Neural cell (in vitro differentiated cells): Measurements from ENCODE around the gene GJC3. TPM values are rescaled to one million over a fixed set of nuclear protein-coding genes. Genes with fewer than 3 reads are reported as not detected.
"Not testable (repeated sequence)": the region's sequence is repeated elsewhere in the genome, so short reads cannot be mapped to it uniquely, and the experiment has no call there.

Source experiments
- H2AFZ ChIP-seq: fragments of 200-600, 300-800 bp; sonication (generic), shearing (Covaris generic); 2 replicates; pipeline ENCODE4 v1.6.0; 2014; ENCODE audit warnings: low read depth, mild to moderate bottlenecking, antibody characterized with exemption, low read length, moderate library complexity
- H3F3A ChIP-seq: fragments of 200-600 bp; shearing (Covaris generic); 2 replicates; pipeline ENCODE4 v1.6.1; 2016; ENCODE audit warnings: mild to moderate bottlenecking, moderate library complexity, mixed read lengths, antibody characterized with exemption, low read length; ENCODE audit not compliant: insufficient read depth, poor library complexity, severe bottlenecking
- H3K27ac ChIP-seq: fragments of 200-600, 300-800 bp; sonication (generic), shearing (Covaris generic); 2 replicates; pipeline ENCODE4 v1.5.1; 2014; ENCODE audit warnings: mild to moderate bottlenecking, low read length, moderate library complexity
- H3K27me3 ChIP-seq: fragments of 300-800, 200-600 bp; sonication (generic), shearing (Covaris generic); 2 replicates; pipeline ENCODE4 v1.6.0; 2014; ENCODE audit warnings: mild to moderate bottlenecking, low read depth, low read length, moderate library complexity; ENCODE audit not compliant: insufficient read depth
- H3K36me3 ChIP-seq: fragments of 300-800, 200-600 bp; sonication (generic), shearing (Covaris generic); 2 replicates; pipeline ENCODE4 v1.5.1; 2014; ENCODE audit warnings: mild to moderate bottlenecking, antibody characterized with exemption, low read length, moderate library complexity; ENCODE audit not compliant: insufficient read depth
- H3K4me2 ChIP-seq: fragments of 300-800, 200-600 bp; sonication (generic), shearing (Covaris generic); 2 replicates; pipeline ENCODE4 v1.6.0; 2014; ENCODE audit warnings: mild to moderate bottlenecking, low read length
- H3K4me3 ChIP-seq: fragments of 300-800, 200-600 bp; sonication (generic), shearing (Covaris generic); 2 replicates; pipeline ENCODE4 v1.5.1; 2014; ENCODE audit warnings: mild to moderate bottlenecking, low read length, moderate library complexity
- H3K79me2 ChIP-seq: fragments of 200-600 bp; shearing (Covaris generic); replicated peaks from 2 replicates; pipeline ENCODE4 v1.6.0; 2014; ENCODE audit warnings: mild to moderate bottlenecking, low read length, moderate library complexity; ENCODE audit not compliant: insufficient read depth
- H3K9ac ChIP-seq: fragments of 300-800, 200-600 bp; sonication (generic), shearing (Covaris generic); 2 replicates; pipeline ENCODE4 v1.6.1; 2016; ENCODE audit warnings: mild to moderate bottlenecking, low read length, mixed read lengths
- H3K9me2 ChIP-seq: fragments of 200-600 bp; shearing (Covaris generic); 2 replicates; pipeline ENCODE4 v1.6.1; 2016; ENCODE audit warnings: mild to moderate bottlenecking, low read length, mixed read lengths; ENCODE audit not compliant: insufficient read depth
- H3K9me3 ChIP-seq: fragments of 200-600, 300-800 bp; sonication (generic), shearing (Covaris generic); 2 replicates; pipeline ENCODE4 v1.6.1; 2016; ENCODE audit warnings: mild to moderate bottlenecking, mixed run types, low read length, moderate library complexity, mixed read lengths
- H4K20me1 ChIP-seq: fragments of 200-600 bp; shearing (Covaris generic); 2 replicates; pipeline ENCODE4 v1.6.1; 2016; ENCODE audit warnings: mild to moderate bottlenecking, mixed run types; ENCODE audit not compliant: insufficient read depth
- EP300 ChIP-seq: fragments of 450-650 bp; conservative IDR thresholded peaks from 2 replicates; pipeline ENCODE4 v1.6.1; 2014; ENCODE audit warnings: antibody characterized with exemption, mild to moderate bottlenecking, moderate library complexity; ENCODE audit not compliant: poor library complexity, severe bottlenecking
- EZH2 ChIP-seq: fragments of 200-600, 300-800 bp; shearing (Covaris generic), sonication (generic); IDR thresholded peaks from 2 replicates; pipeline ENCODE4 v1.6.1; 2014; ENCODE audit warnings: antibody characterized with exemption, low read length, borderline replicate concordance, mild to moderate bottlenecking; ENCODE audit not compliant: insufficient read depth, poor library complexity, severe bottlenecking
- MXI1 ChIP-seq: fragments of 450-650 bp; conservative IDR thresholded peaks from 2 replicates; pipeline ENCODE4 v1.6.1; 2014; ENCODE audit warnings: antibody characterized with exemption, mild to moderate bottlenecking; ENCODE audit not compliant: poor library complexity, severe bottlenecking
- POLR2AphosphoS5 ChIP-seq: IDR thresholded peaks from 2 replicates; pipeline ENCODE4 v1.6.1; 2012
- RAD21 ChIP-seq: fragments of 450-650 bp; conservative IDR thresholded peaks from 2 replicates; pipeline ENCODE4 v1.6.1; 2014; ENCODE audit warnings: antibody characterized with exemption, mild to moderate bottlenecking, moderate library complexity
- SMC3 ChIP-seq: fragments of 450-650 bp; conservative IDR thresholded peaks from 2 replicates; pipeline ENCODE4 v1.6.1; 2014; ENCODE audit warnings: antibody characterized with exemption, mild to moderate bottlenecking, moderate library complexity; ENCODE audit not compliant: poor library complexity
- TAF1 ChIP-seq: IDR thresholded peaks from 2 replicates; pipeline ENCODE4 v1.6.1; 2012; ENCODE audit warnings: low read depth
- polyA plus RNA-seq: library from polyadenylated mRNA; depleted of rRNA; stranded (reverse); fragments of >200 nt; gene quantifications from 2 replicates; pipeline ENCODE4 v1.2.3, GENCODE V29; 2014
- TF ChIP-seq, protein P1 (sequence below): fragments of 450-650 bp; IDR thresholded peaks from 2 replicates; pipeline ENCODE4 v1.5.1; 2014; ENCODE audit warnings: antibody characterized with exemption, mild to moderate bottlenecking, moderate library complexity; ENCODE audit not compliant: poor library complexity, severe bottlenecking
- TF ChIP-seq, protein P2 (sequence below): IDR thresholded peaks from 2 replicates; pipeline ENCODE4 v1.6.1; 2012; ENCODE audit warnings: borderline replicate concordance

The GJC3 gene
- polyA plus RNA-seq, 1 donor from 2014 or later, result not detected

DNA sequence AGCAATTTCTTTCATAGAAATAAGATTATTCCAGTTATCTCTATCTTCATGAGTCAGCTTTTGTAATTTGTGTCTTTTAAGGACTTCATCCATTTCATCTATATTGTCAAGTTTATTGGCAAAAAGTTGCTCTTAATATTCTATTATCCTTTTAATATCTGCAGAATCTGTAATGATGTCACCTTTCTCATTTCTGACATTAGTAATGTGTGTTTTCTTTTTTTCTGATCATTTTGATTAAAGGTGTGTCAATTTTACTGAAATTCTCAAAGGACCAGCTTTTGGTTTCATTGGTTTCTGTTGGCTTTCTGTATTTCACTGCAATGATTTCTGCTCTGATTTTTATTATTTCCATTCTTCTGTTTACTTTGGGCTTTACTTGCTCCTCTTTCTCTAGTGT, 34.7 kb downstream of the GJC3 start:
- H3K27me3 ChIP-seq, result no peaks in the 10 kb centered on the region
- no peaks in the 10 kb centered on the region for H3K9me2 ChIP-seq
- no peak overlapping the region for H3K4me3 ChIP-seq
- H3K79me2 ChIP-seq, result no peaks in the 10 kb centered on the region
- H2AFZ ChIP-seq, result no peak overlapping the region
- H3K36me3 ChIP-seq, result no peaks in the 10 kb centered on the region
- H3K9ac ChIP-seq, result no peak overlapping the region
- no peak overlapping the region for H3K27ac ChIP-seq
- H3K4me2 ChIP-seq, result no peak overlapping the region
- H3F3A ChIP-seq, result no peaks in the 10 kb centered on the region
- H3K9me3 ChIP-seq, result no peaks in the 10 kb centered on the region
- TF ChIP-seq, protein P1, sequence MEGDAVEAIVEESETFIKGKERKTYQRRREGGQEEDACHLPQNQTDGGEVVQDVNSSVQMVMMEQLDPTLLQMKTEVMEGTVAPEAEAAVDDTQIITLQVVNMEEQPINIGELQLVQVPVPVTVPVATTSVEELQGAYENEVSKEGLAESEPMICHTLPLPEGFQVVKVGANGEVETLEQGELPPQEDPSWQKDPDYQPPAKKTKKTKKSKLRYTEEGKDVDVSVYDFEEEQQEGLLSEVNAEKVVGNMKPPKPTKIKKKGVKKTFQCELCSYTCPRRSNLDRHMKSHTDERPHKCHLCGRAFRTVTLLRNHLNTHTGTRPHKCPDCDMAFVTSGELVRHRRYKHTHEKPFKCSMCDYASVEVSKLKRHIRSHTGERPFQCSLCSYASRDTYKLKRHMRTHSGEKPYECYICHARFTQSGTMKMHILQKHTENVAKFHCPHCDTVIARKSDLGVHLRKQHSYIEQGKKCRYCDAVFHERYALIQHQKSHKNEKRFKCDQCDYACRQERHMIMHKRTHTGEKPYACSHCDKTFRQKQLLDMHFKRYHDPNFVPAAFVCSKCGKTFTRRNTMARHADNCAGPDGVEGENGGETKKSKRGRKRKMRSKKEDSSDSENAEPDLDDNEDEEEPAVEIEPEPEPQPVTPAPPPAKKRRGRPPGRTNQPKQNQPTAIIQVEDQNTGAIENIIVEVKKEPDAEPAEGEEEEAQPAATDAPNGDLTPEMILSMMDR, result no peak
- TF ChIP-seq RAD21 (no peak), EP300 (no peak), POLR2AphosphoS5 (no peak), TAF1 (no peak), EZH2 (no peak), MXI1 (no peak), SMC3 (no peak)
- TF ChIP-seq, protein P2, sequence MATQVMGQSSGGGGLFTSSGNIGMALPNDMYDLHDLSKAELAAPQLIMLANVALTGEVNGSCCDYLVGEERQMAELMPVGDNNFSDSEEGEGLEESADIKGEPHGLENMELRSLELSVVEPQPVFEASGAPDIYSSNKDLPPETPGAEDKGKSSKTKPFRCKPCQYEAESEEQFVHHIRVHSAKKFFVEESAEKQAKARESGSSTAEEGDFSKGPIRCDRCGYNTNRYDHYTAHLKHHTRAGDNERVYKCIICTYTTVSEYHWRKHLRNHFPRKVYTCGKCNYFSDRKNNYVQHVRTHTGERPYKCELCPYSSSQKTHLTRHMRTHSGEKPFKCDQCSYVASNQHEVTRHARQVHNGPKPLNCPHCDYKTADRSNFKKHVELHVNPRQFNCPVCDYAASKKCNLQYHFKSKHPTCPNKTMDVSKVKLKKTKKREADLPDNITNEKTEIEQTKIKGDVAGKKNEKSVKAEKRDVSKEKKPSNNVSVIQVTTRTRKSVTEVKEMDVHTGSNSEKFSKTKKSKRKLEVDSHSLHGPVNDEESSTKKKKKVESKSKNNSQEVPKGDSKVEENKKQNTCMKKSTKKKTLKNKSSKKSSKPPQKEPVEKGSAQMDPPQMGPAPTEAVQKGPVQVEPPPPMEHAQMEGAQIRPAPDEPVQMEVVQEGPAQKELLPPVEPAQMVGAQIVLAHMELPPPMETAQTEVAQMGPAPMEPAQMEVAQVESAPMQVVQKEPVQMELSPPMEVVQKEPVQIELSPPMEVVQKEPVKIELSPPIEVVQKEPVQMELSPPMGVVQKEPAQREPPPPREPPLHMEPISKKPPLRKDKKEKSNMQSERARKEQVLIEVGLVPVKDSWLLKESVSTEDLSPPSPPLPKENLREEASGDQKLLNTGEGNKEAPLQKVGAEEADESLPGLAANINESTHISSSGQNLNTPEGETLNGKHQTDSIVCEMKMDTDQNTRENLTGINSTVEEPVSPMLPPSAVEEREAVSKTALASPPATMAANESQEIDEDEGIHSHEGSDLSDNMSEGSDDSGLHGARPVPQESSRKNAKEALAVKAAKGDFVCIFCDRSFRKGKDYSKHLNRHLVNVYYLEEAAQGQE, result no peak
- H4K20me1 ChIP-seq, result no peaks in the 10 kb centered on the region

DNA sequence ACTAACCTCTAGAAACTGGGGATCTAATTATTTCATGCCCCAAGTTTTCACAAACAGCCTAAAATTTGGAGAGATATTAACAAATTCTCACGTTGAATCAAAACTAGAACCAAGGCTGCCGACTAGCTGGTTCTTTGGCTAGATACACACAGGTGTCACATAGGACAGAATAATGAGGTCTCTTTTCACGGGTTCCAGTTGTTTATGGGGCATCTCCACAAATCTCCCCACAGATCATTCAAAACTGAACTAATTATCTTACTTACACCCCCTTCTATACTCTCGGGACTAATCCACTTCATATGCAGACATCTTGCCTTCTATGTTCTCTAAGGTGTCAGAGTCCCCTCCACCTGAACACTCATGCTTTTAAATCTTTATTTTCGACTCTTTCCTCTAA, 36.1 kb downstream of the GJC3 start:
- no peak overlapping the region for H3K9ac ChIP-seq
- no peaks in the 10 kb centered on the region for H3K79me2 ChIP-seq
- no peak overlapping the region for H2AFZ ChIP-seq
- H3K4me3 ChIP-seq, result no peak overlapping the region
- no peaks in the 10 kb centered on the region for H3K27me3 ChIP-seq
- TF ChIP-seq SMC3 (no peak), POLR2AphosphoS5 (no peak), RAD21 (no peak), MXI1 (no peak), TAF1 (no peak), EZH2 (no peak), EP300 (no peak)
- TF ChIP-seq, protein P2, result no peak
- TF ChIP-seq, protein P1, result no peak
- H3K36me3 ChIP-seq, result no peaks in the 10 kb centered on the region
- H4K20me1 ChIP-seq, result no peaks in the 10 kb centered on the region
- H3K4me2 ChIP-seq, result no peak overlapping the region
- no peak overlapping the region for H3K27ac ChIP-seq
- no peaks in the 10 kb centered on the region for H3F3A ChIP-seq
- no peaks in the 10 kb centered on the region for H3K9me3 ChIP-seq
- no peaks in the 10 kb centered on the region for H3K9me2 ChIP-seq

DNA sequence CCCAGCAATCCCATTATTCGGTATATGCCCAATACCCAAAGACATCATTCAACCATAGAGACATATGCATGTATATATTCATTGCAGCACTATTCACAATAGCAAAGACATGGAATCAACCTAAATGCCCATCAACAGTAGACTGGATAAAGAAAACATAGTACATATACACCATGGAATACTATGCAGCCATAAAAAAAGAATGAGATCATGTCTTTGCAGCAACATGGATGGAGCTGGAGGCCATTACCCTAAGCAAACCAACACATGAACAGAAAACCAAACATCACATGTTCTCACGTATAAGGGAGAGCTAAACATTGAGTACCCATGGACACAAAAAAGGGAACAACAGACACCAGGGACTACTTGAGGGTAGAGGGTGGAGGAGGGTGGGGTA, 39.1 kb downstream of the GJC3 start:
- not testable (repeated sequence) for H3F3A ChIP-seq, H4K20me1 ChIP-seq, H3K4me3 ChIP-seq, H3K36me3 ChIP-seq, H3K79me2 ChIP-seq, H3K27ac ChIP-seq, H3K9me3 ChIP-seq, H3K9ac ChIP-seq, H3K4me2 ChIP-seq, H2AFZ ChIP-seq, H3K27me3 ChIP-seq, H3K9me2 ChIP-seq
